Type B pancreatic cell (in vitro differentiated cells): ENCODE data around the gene CFAP97D1. TPM values are rescaled to one million over a fixed set of nuclear protein-coding genes. Genes with fewer than 3 reads are reported as not detected.

Experiments
- DNase-seq: peaks from one replicate; pipeline ENCODE4 v3.0.0; 2021; ENCODE audit warnings: mixed read lengths; ENCODE audit not compliant: unreplicated experiment; ENCODE audit errors: extremely low spot score
- H3K27ac Mint-ChIP-seq: 2 replicates; pipeline ENCODE4 v1.8.0; 2021; ENCODE audit warnings: mild to moderate bottlenecking, mixed read lengths
- H3K27me3 Mint-ChIP-seq: 2 replicates; pipeline ENCODE4 v1.8.0; 2021; ENCODE audit warnings: mixed read lengths
- H3K36me3 Mint-ChIP-seq: 2 replicates; pipeline ENCODE4 v1.8.0; 2021; ENCODE audit warnings: mixed read lengths
- H3K4me1 Mint-ChIP-seq: one replicate; pipeline ENCODE4 v1.8.0; 2021; ENCODE audit warnings: mixed read lengths; ENCODE audit not compliant: unreplicated experiment
- H3K4me3 Mint-ChIP-seq: 2 replicates; pipeline ENCODE4 v1.8.0; 2021; ENCODE audit warnings: mild to moderate bottlenecking, mixed read lengths
- H3K9me3 Mint-ChIP-seq: 2 replicates; pipeline ENCODE4 v1.8.0; 2021; ENCODE audit warnings: mixed read lengths
- total RNA-seq: library from RNA; stranded (reverse); gene quantifications from 2 replicates; pipeline ENCODE4 v1.2.1, GENCODE V29; 2021; ENCODE audit warnings: low replicate concordance
- TF ChIP-seq, protein P1 (sequence below): fragments of 200-600 bp; sonication (generic); conservative IDR thresholded peaks from 2 replicates; pipeline ENCODE4 v1.5.0; 2021; ENCODE audit warnings: antibody characterized with exemption, mild to moderate bottlenecking

Gene CFAP97D1
- total RNA-seq, 1 donor from 2014 or later, result not detected

GRCh38 chr17:43829738-43830137 lies 49.5 kb downstream of the CFAP97D1 start:
- Mint-ChIP-seq H3K4me3 (no peak overlapping the region), H3K4me1 (peaks cover 7% of the 10 kb centered on the region), H3K36me3 (no peaks in the 10 kb centered on the region), H3K27me3 (peaks cover 20% of the 10 kb centered on the region), H3K27ac (no peak overlapping the region), H3K9me3 (peaks cover 5% of the 10 kb centered on the region)
- DNase-seq, result no peak
- TF ChIP-seq, protein P1, sequence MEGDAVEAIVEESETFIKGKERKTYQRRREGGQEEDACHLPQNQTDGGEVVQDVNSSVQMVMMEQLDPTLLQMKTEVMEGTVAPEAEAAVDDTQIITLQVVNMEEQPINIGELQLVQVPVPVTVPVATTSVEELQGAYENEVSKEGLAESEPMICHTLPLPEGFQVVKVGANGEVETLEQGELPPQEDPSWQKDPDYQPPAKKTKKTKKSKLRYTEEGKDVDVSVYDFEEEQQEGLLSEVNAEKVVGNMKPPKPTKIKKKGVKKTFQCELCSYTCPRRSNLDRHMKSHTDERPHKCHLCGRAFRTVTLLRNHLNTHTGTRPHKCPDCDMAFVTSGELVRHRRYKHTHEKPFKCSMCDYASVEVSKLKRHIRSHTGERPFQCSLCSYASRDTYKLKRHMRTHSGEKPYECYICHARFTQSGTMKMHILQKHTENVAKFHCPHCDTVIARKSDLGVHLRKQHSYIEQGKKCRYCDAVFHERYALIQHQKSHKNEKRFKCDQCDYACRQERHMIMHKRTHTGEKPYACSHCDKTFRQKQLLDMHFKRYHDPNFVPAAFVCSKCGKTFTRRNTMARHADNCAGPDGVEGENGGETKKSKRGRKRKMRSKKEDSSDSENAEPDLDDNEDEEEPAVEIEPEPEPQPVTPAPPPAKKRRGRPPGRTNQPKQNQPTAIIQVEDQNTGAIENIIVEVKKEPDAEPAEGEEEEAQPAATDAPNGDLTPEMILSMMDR, result no peak

GRCh38 chr17:43830510-43831140 lies 50.4 kb downstream of the CFAP97D1 start:
- Mint-ChIP-seq H3K4me3 (peak overlapping the region; percentile 71), H3K27me3 (peaks cover 21% of the 10 kb centered on the region), H3K27ac (no peak overlapping the region)

GRCh38 chr17:43831633-43832032 lies 51.4 kb downstream of the CFAP97D1 start:
- TF ChIP-seq, protein P1, result no peak
- no peaks in the 10 kb centered on the region for H3K36me3 Mint-ChIP-seq
- no peak overlapping the region for H3K27ac Mint-ChIP-seq

More at GRCh38 chr17:43830510-43831140, 50.4 kb downstream of the CFAP97D1 start:
- Mint-ChIP-seq H3K4me1 (peaks cover 7% of the 10 kb centered on the region), H3K9me3 (peaks cover 5% of the 10 kb centered on the region), H3K36me3 (no peaks in the 10 kb centered on the region)
- TF ChIP-seq, protein P1, result no peak
- DNase-seq, result no peak

GRCh38 chr17:43832168-43832975 lies 52.1 kb downstream of the CFAP97D1 start:
- TF ChIP-seq, protein P1, result no peak
- Mint-ChIP-seq H3K36me3 (no peaks in the 10 kb centered on the region), H3K27ac (no peak overlapping the region), H3K4me3 (peak overlapping the region; percentile 86), H3K4me1 (peaks cover 7% of the 10 kb centered on the region), H3K9me3 (peaks cover 5% of the 10 kb centered on the region), H3K27me3 (peaks cover 26% of the 10 kb centered on the region)
- DNase-seq, result no peak

More at GRCh38 chr17:43831633-43832032, 51.4 kb downstream of the CFAP97D1 start:
- no peak for DNase-seq
- H3K9me3 Mint-ChIP-seq, result peaks cover 5% of the 10 kb centered on the region
- H3K27me3 Mint-ChIP-seq, result peaks cover 26% of the 10 kb centered on the region
- H3K4me1 Mint-ChIP-seq, result peaks cover 7% of the 10 kb centered on the region
- peak overlapping the region; percentile 86 for H3K4me3 Mint-ChIP-seq

DNA sequence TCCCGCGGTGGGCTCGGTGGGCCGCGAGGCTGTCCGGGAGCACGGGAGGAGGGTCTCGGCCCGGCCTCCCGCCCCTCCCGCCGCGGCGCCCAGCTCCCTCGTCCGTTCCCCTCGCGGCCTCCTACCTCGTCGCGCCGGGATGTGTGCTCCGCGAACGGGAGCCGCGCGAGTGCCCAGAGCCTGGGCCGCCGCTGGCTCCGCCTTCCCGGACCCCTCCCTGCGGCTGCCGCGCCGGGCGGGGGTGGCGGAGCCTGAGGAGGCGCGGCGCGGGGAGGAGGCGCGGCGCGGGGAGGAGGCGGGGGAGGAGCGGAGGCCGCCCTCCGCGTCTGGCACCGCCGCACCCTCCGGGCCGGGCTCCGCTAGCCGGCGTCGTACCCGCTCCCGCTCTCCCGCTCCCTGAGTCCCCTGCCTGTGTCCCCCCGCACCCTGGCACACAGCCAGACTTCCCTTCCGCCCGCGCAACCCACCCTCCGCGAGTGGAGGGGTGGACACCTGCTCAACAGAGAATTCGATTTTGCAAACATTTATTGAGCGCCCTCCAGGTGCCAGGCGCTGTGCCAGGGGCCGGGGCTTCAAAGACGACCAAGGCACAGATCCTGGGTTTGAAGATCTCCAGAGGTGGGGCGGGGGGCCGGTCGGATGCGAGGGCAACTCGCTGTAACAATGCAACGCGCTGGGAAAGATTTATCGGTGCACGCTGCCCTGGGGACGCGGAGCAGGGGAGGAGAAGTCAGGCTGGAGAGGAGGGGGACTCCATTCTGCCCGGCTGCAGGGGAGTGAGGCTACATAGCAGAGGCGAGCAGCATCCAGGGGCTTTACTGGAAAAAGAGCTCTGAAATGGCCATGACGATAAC lies 53.0 kb downstream of the CFAP97D1 start, which contains the start of gene MPP3:
Gene MPP3 (minus strand): TSS at position 171 of the 854 bp plus-strand sequence. CDS start 1,240 bp downstream, outside the sequence.
- no peak for DNase-seq
- H3K4me3 Mint-ChIP-seq, result peak within 1 kb of the TSS; percentile 91
- H3K27me3 Mint-ChIP-seq, result peaks cover 26% of the 10 kb centered on the region
- peak within 1 kb of the TSS; percentile 83 for H3K27ac Mint-ChIP-seq
- H3K36me3 Mint-ChIP-seq, result no peaks in the 10 kb centered on the region
- peaks cover 7% of the 10 kb centered on the region for H3K4me1 Mint-ChIP-seq
- TF ChIP-seq, protein P1, result no peak
- H3K9me3 Mint-ChIP-seq, result peaks cover 5% of the 10 kb centered on the region
